HEK293 (cell line): ENCODE measurements around the gene YY1AP1.

ENCODE experiments used
- HOXA7 ChIP-seq: sonication (generic); formaldehyde crosslinking; IDR thresholded peaks from 2 replicates; pipeline ENCODE4 v1.8.1; 2022; ENCODE audit warnings: missing genetic modification reagents, borderline replicate concordance
- KLF9 ChIP-seq: fragments of 450-650 bp; formaldehyde crosslinking; IDR thresholded peaks from 2 replicates; pipeline ENCODE4 v1.5.1; 2016; ENCODE audit warnings: missing biosample characterization, missing genetic modification characterization, low read depth
- PRDM2 ChIP-seq: fragments of 450-650 bp; formaldehyde crosslinking; IDR thresholded peaks from 2 replicates; pipeline ENCODE4 v1.5.1; 2016; ENCODE audit warnings: missing biosample characterization, missing genetic modification characterization, borderline replicate concordance
- PRDM6 ChIP-seq: fragments of 450-650 bp; formaldehyde crosslinking; IDR thresholded peaks from 2 replicates; pipeline ENCODE4 v1.5.1; 2017; ENCODE audit warnings: missing biosample characterization, missing genetic modification characterization
- SCRT1 ChIP-seq: fragments of 450-650 bp; formaldehyde crosslinking; IDR thresholded peaks from 2 replicates; pipeline ENCODE4 v1.5.1; 2016; ENCODE audit warnings: missing biosample characterization, missing genetic modification characterization, borderline replicate concordance
- TSHZ1 ChIP-seq: fragments of 450-650 bp; formaldehyde crosslinking; IDR thresholded peaks from 2 replicates; pipeline ENCODE4 v1.5.1; 2016; ENCODE audit warnings: missing biosample characterization, missing genetic modification characterization, borderline replicate concordance
- ZBTB20 ChIP-seq: fragments of 450-650 bp; formaldehyde crosslinking; IDR thresholded peaks from 2 replicates; pipeline ENCODE4 v1.5.1; 2016; ENCODE audit warnings: missing biosample characterization, missing genetic modification characterization
- ZEB2 ChIP-seq: fragments of 450-650 bp; formaldehyde crosslinking; IDR thresholded peaks from 2 replicates; pipeline ENCODE4 v1.5.1; 2016; ENCODE audit warnings: missing biosample characterization, missing genetic modification characterization
- ZFP3 ChIP-seq: fragments of 450-650 bp; formaldehyde crosslinking; IDR thresholded peaks from 2 replicates; pipeline ENCODE4 v1.5.1; 2016; ENCODE audit warnings: low read depth, missing biosample characterization, missing genetic modification characterization
- ZNF138 ChIP-seq: fragments of 450-650 bp; formaldehyde crosslinking; IDR thresholded peaks from 2 replicates; pipeline ENCODE4 v1.5.1; 2016; ENCODE audit warnings: missing biosample characterization, missing genetic modification characterization, borderline replicate concordance
- ZNF157 ChIP-seq: fragments of 450-650 bp; formaldehyde crosslinking; IDR thresholded peaks from 2 replicates; pipeline ENCODE4 v1.5.1; 2016; ENCODE audit warnings: missing biosample characterization, missing genetic modification characterization
- ZNF350 ChIP-seq: fragments of 450-650 bp; formaldehyde crosslinking; IDR thresholded peaks from 2 replicates; pipeline ENCODE4 v1.5.0; 2017; ENCODE audit warnings: missing biosample characterization, mild to moderate bottlenecking, missing genetic modification characterization
- ZNF366 ChIP-seq: fragments of 450-650 bp; formaldehyde crosslinking; conservative IDR thresholded peaks from 2 replicates; pipeline ENCODE4 v1.5.1; 2016; ENCODE audit warnings: missing biosample characterization, missing genetic modification characterization
- ZNF529 ChIP-seq: fragments of 450-650 bp; formaldehyde crosslinking; IDR thresholded peaks from 2 replicates; pipeline ENCODE4 v1.5.1; 2017; ENCODE audit warnings: missing genetic modification characterization, missing biosample characterization; ENCODE audit not compliant: insufficient replicate concordance
- ZNF624 ChIP-seq: fragments of 450-650 bp; formaldehyde crosslinking; IDR thresholded peaks from 2 replicates; pipeline ENCODE4 v1.5.1; 2017; ENCODE audit warnings: missing biosample characterization, missing genetic modification characterization
- ZNF639 ChIP-seq: fragments of 450-650 bp; formaldehyde crosslinking; IDR thresholded peaks from 2 replicates; pipeline ENCODE4 v1.5.1; 2016; ENCODE audit warnings: missing biosample characterization, missing genetic modification characterization
- ZNF677 ChIP-seq: fragments of 450-650 bp; IDR thresholded peaks from 2 replicates; pipeline ENCODE4 v1.5.0; 2018; ENCODE audit warnings: missing biosample characterization, mild to moderate bottlenecking, missing genetic modification characterization, moderate library complexity

Gene YY1AP1

GRCh38 chr1:155688324-155689080, at the start of gene YY1AP1 (continued):
- 0 out of 2 replicates have a peak, but pooled peaks have one; percentile 20 for TF ChIP-seq TSHZ1
- no peak for TF ChIP-seq PRDM6 (tag by site-specific recombination)
- no peak for TF ChIP-seq ZNF350 (tag by site-specific recombination)
- no peak for TF ChIP-seq ZNF677 (tag by site-specific recombination)
- TF ChIP-seq ZNF157, result no peak
- TF ChIP-seq ZNF624, result no peak
- TF ChIP-seq ZBTB20, result peak; percentile 54
- peak; percentile 67; the same call in 1 of the 2 replicates for TF ChIP-seq KLF9 (tag by site-specific recombination)
- 0 out of 2 replicates have a peak, but pooled peaks have one; percentile 43 for TF ChIP-seq PRDM2 (tag by site-specific recombination)
- TF ChIP-seq ZFP3 (tag by site-specific recombination), result peak; percentile 21; the same call in 1 of the 2 replicates
- TF ChIP-seq SCRT1 (tag by site-specific recombination), result no peak
- TF ChIP-seq ZEB2 (tag by site-specific recombination), result peak; percentile 71
- TF ChIP-seq ZNF366, result 0 out of 2 replicates have a peak, but pooled peaks have one; percentile 21
- no peak for TF ChIP-seq HOXA7 (CRISPR knock-in tag)
- no peak for TF ChIP-seq ZNF138
- TF ChIP-seq ZNF639 (tag by site-specific recombination), result peak; percentile 44; the same call in 1 of the 2 replicates
- TF ChIP-seq ZNF529 (tag by site-specific recombination), result no peak
